CD8-positive, alpha-beta memory T cell (primary cell): ENCODE results near the gene CCDC181. TPM values are rescaled to one million over a fixed set of nuclear protein-coding genes. Genes with fewer than 3 reads are reported as not detected.
A peak's percentile ranks its signal among the peaks of the same experiment; 100 is the strongest.

Experiments used
- CTCF ChIA-PET: fragments of 350-600 bp; sonication (Branson Sonifier 250); formaldehyde crosslinking; loops from one replicate; lab custom pipeline; 2021; ENCODE audit warnings: antibody characterized with exemption; lab: Charles Lee
- POLR2A ChIA-PET: fragments of 350-600 bp; sonication (Branson Sonifier 250); formaldehyde crosslinking; loops from one replicate; lab custom pipeline; 2021; ENCODE audit warnings: antibody characterized with exemption; lab: Charles Lee
- DNase-seq, 5 donors: peaks; one replicate each; pipeline versions ENCODE4 v3.0.0 to v3.0.0-alpha.2; 2020 to 2022; ENCODE audit warnings: mixed read lengths in 1 of 5
- H3K27ac ChIP-seq: one replicate; pipeline ENCODE4 v1.7.0; 2013; ENCODE audit warnings: low read depth, mild to moderate bottlenecking, low read length, moderate library complexity
- H3K27me3 ChIP-seq: 2 replicates; pipeline ENCODE4 v1.7.0; 2013; ENCODE audit warnings: low read length, mild to moderate bottlenecking; ENCODE audit not compliant: insufficient read depth, poor library complexity, severe bottlenecking
- H3K36me3 ChIP-seq: 2 replicates; pipeline ENCODE4 v1.7.0; 2013; ENCODE audit warnings: mild to moderate bottlenecking, low read length, moderate library complexity; ENCODE audit not compliant: insufficient read depth
- H3K4me1 ChIP-seq: 2 replicates; pipeline ENCODE4 v1.7.0; 2013; ENCODE audit warnings: mild to moderate bottlenecking, low read length, moderate library complexity; ENCODE audit not compliant: insufficient read depth
- H3K4me3 ChIP-seq: 2 replicates; pipeline ENCODE4 v1.7.0; 2013; ENCODE audit warnings: mild to moderate bottlenecking, low read length
- H3K9me3 ChIP-seq: 2 replicates; pipeline ENCODE4 v1.7.0; 2013; ENCODE audit warnings: mild to moderate bottlenecking, low read length
- H3K27ac Mint-ChIP-seq, 8 donors: one replicate each; pipeline ENCODE4 v1.8.0; 2020 to 2021; ENCODE audit warnings: mixed read lengths in 8 of 8, mild to moderate bottlenecking in 6 of 8, inconsistent platforms in 3 of 8, moderate library complexity in 3 of 8
- H3K27me3 Mint-ChIP-seq, 2 donors: one replicate each; pipeline ENCODE4 v1.8.0; 2020 to 2021; ENCODE audit warnings: mixed read lengths in 2 of 2, mild to moderate bottlenecking in 1 of 2, moderate library complexity in 1 of 2
- H3K36me3 Mint-ChIP-seq, 3 donors: one replicate each; pipeline ENCODE4 v1.8.0; 2020 to 2021; ENCODE audit warnings: mixed read lengths in 3 of 3, inconsistent platforms in 1 of 3, mild to moderate bottlenecking in 1 of 3
- H3K4me1 Mint-ChIP-seq, 3 donors: one replicate each; pipeline ENCODE4 v1.8.0; 2020 to 2021; ENCODE audit warnings: mixed read lengths in 3 of 3, inconsistent platforms in 1 of 3, mild to moderate bottlenecking in 1 of 3
- H3K4me3 Mint-ChIP-seq, 7 donors: one replicate each; pipeline ENCODE4 v1.8.0; 2020 to 2021; ENCODE audit warnings: mixed read lengths in 7 of 7, mild to moderate bottlenecking in 6 of 7, moderate library complexity in 4 of 7, inconsistent platforms in 2 of 7
- H3K9me3 Mint-ChIP-seq, 5 donors: one replicate each; pipeline ENCODE4 v1.8.0; 2020 to 2022; ENCODE audit warnings: mixed read lengths in 5 of 5, mild to moderate bottlenecking in 3 of 5, moderate library complexity in 2 of 5, inconsistent platforms in 1 of 5
- polyA plus RNA-seq: library from polyadenylated mRNA; unstranded; fragments of 300-500 nt; fragmentation: Illumina TruSeq; gene quantifications from one replicate; pipeline ENCODE4 v1.2.3, GENCODE V29; 2021
- total RNA-seq, 2 experiments: library from RNA; stranded (reverse); gene quantifications; one replicate each; pipeline ENCODE4 v1.2.3, GENCODE V29; 2021

Gene CCDC181
- total and polyA plus RNA-seq, 3 experiments from 2014 or later = 0.24 to 0.26 TPM; not detected in 1

DNA sequence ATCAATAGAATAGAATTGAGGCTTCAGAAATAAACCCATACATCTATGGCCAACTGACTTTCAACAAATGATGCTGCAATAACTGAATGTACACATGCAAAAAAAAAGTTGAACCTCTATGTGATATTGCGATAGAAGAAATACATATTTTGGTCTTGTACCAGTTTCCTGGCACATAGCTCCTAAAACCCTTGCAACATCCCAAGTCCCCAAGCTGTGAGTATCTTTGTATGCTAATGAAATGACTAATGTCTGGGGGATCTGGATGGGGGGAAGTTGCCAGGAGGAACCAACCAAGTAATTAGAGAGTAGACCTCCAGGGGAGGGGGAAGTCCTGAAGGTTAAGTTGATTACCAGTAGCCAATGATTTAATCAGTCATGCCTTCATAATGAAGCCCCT lies 34.9 kb downstream of the CCDC181 start:
- Histone ChIP-seq H3K9me3 (no peaks in the 10 kb centered on the region), H3K36me3 (peaks cover 5% of the 10 kb centered on the region), H3K4me3 (no peak overlapping the region), H3K4me1 (no peaks in the 10 kb centered on the region), H3K27ac (no peak overlapping the region), H3K27me3 (no peaks in the 10 kb centered on the region)
- Mint-ChIP-seq H3K27me3 (no peaks in the 10 kb centered on the region), H3K9me3 (no peaks in the 10 kb centered on the region), H3K36me3 (peaks cover 42 to 82% (median 56%) of the 10 kb centered on the region in 3 donors), H3K27ac (peak overlapping the region in 1 of 8 donors; percentile 64), H3K4me1 (peaks cover 7 to 13% (median 7%) of the 10 kb centered on the region in 3 donors), H3K4me3 (no peak overlapping the region)
- DNase-seq = no peak
- POLR2A ChIA-PET = no interaction called here
- CTCF ChIA-PET = no interaction called here

DNA sequence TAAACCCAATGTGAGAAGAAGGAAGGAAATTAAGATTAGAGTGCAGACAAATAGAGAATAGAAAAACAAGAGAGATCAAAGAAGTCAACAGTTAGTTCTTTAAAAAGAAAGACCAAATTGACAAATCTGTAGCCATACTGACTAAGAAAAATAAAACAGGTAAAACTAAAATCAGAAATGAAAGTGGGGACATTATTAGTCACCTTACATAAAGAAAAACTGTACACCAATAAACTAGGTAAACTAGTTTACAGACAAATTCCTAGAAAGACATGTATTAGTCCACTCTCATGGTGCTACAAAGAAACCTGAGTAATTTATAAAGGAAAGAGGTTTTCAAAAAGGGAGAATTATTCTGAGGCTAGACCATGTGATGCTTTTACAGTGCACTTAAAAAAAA lies 37.0 kb downstream of the CCDC181 start:
- peaks cover 11% of the 10 kb centered on the region for H3K36me3 ChIP-seq
- no peaks in the 10 kb centered on the region for H3K27me3 ChIP-seq
- ChIA-PET POLR2A (no interaction called here), CTCF (no interaction called here)
- Mint-ChIP-seq H3K27ac (peak overlapping the region in 2 of 8 donors; percentile 64 to 75), H3K36me3 (peaks cover 44 to 73% (median 46%) of the 10 kb centered on the region in 3 donors), H3K9me3 (no peaks in the 10 kb centered on the region), H3K4me1 (peaks cover 7 to 13% (median 7%) of the 10 kb centered on the region in 3 donors), H3K27me3 (no peaks in the 10 kb centered on the region), H3K4me3 (no peak overlapping the region)
- H3K4me3 ChIP-seq = no peak overlapping the region
- DNase-seq = no peak
- H3K9me3 ChIP-seq = no peaks in the 10 kb centered on the region
- no peak overlapping the region for H3K27ac ChIP-seq
- H3K4me1 ChIP-seq = no peaks in the 10 kb centered on the region

DNA sequence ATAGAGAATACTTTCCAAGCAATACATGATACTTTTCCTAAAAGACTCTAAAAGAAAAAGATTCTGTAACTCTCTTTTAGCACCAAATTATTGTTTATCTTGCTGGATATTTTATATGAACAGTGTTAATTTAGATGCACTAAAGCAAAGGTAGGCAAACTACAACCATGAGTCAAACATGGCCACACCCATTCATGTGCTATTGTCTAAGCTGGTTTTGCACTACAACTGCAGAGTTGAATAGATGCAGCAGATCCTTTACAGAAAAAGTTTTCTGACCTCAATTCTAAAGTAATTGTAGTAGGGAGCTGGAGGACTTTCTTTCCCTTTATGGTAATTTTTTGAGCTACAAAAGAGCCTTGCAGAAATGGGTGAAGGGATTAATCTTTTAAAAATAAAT lies 39.9 kb downstream of the CCDC181 start:
- no peak overlapping the region for H3K27ac ChIP-seq
- peaks cover 38% of the 10 kb centered on the region for H3K36me3 ChIP-seq
- DNase-seq = no peak
- no peaks in the 10 kb centered on the region for H3K9me3 ChIP-seq
- H3K27me3 ChIP-seq = no peaks in the 10 kb centered on the region
- H3K4me3 ChIP-seq = no peak overlapping the region
- Mint-ChIP-seq H3K36me3 (peaks cover 28 to 49% (median 31%) of the 10 kb centered on the region in 3 donors), H3K9me3 (no peaks in the 10 kb centered on the region), H3K4me3 (no peak overlapping the region), H3K27ac (no peak overlapping the region), H3K4me1 (peaks cover 7 to 13% (median 7%) of the 10 kb centered on the region in 3 donors), H3K27me3 (no peaks in the 10 kb centered on the region)
- no peaks in the 10 kb centered on the region for H3K4me1 ChIP-seq
- ChIA-PET POLR2A (no interaction called here), CTCF (no interaction called here)

DNA sequence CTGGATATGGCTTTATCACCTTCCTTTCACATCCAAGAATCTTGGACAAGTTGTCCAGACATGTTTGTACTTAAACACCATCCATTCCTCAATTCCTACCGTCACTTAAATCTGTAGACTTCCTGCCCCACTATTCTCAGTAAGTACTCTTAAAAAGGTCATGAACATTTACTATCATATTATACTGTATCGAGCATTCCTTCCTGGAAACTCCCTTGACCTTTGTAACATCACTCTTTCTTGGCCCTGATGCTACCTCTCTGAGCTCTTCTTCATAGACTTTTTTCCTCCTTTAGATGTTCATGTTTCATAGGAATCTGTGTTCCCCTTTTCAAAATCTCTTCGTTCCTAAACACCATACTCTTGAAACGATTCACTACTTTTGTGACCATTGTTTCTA lies 43.8 kb downstream of the CCDC181 start:
- Histone ChIP-seq H3K27ac (no peak overlapping the region), H3K9me3 (no peaks in the 10 kb centered on the region), H3K27me3 (no peaks in the 10 kb centered on the region), H3K4me3 (no peak overlapping the region), H3K36me3 (peaks cover 46% of the 10 kb centered on the region), H3K4me1 (no peaks in the 10 kb centered on the region)
- H3K27ac Mint-ChIP-seq = no peak overlapping the region
- CTCF ChIA-PET = interaction anchor here (1.0 kb wide), 1 partner anchor 1041 kb away, joined by 3 read pairs; no protein-coding TSS in a partner anchor
- no peak for DNase-seq
- peaks cover 31 to 37% (median 34%) of the 10 kb centered on the region in 3 donors for H3K36me3 Mint-ChIP-seq
- no peak overlapping the region for H3K4me3 Mint-ChIP-seq
- H3K9me3 Mint-ChIP-seq = no peaks in the 10 kb centered on the region
- no peaks in the 10 kb centered on the region for H3K27me3 Mint-ChIP-seq
- peaks cover 0 to 4% (median 3%) of the 10 kb centered on the region in 3 donors for H3K4me1 Mint-ChIP-seq
- POLR2A ChIA-PET = no interaction called here

DNA sequence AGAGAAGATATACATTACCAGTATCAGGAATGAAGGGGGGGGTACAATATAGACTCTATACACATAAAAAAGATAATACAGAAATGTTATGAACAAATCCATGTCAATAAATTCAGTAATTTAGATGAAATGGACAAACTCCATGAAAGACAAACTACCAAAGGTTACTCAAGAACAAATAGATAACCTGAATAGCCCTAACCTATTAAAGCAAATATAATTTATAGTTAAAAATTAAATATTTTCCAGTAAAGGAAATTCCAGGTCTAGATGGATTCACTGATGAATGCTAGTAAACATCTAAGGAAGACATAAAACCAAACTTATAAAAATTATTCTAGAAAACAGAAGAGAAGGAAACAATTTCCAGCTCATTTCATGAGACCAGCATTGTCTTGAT lies 46.1 kb downstream of the CCDC181 start:
- H3K27ac Mint-ChIP-seq = no peak overlapping the region
- H3K4me3 Mint-ChIP-seq = no peak overlapping the region
- CTCF ChIA-PET = no interaction called here
- Histone ChIP-seq H3K27me3 (no peaks in the 10 kb centered on the region), H3K36me3 (peaks cover 50% of the 10 kb centered on the region), H3K4me3 (no peak overlapping the region), H3K4me1 (no peaks in the 10 kb centered on the region), H3K9me3 (no peaks in the 10 kb centered on the region), H3K27ac (no peak overlapping the region)
- POLR2A ChIA-PET = no interaction called here
- DNase-seq = no peak
- H3K9me3 Mint-ChIP-seq = no peaks in the 10 kb centered on the region
- peaks cover 0 to 12% (median 3%) of the 10 kb centered on the region in 3 donors for H3K4me1 Mint-ChIP-seq
- H3K36me3 Mint-ChIP-seq = peaks cover 30 to 45% (median 30%) of the 10 kb centered on the region in 3 donors
- H3K27me3 Mint-ChIP-seq = no peaks in the 10 kb centered on the region

DNA sequence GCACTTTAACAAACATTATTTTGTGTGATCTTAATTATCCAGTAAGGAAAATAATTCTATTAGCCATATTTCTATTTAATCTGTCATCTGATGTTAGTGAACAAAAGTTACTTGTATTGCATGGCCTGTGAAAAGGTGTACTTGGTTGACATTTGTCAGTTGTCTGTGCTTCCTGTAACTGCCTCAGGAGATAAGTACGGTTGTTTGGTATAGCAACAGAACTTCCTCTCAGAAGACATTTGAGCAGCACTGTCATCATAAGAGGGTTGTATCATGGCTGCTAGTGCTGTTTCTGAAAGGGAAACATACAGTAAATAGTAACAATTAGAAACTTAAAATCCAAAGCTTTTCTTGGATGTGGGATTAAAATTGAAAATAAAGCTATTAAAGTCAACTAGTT lies 55.9 kb downstream of the CCDC181 start:
- Histone ChIP-seq H3K4me3 (no peak overlapping the region), H3K36me3 (peaks cover 3% of the 10 kb centered on the region), H3K9me3 (no peaks in the 10 kb centered on the region), H3K4me1 (peaks cover 22% of the 10 kb centered on the region), H3K27ac (no peak overlapping the region), H3K27me3 (no peaks in the 10 kb centered on the region)
- DNase-seq = no peak
- peak overlapping the region in 2 of 7 donors; percentile 17 to 56 for H3K4me3 Mint-ChIP-seq
- no peaks in the 10 kb centered on the region for H3K27me3 Mint-ChIP-seq
- ChIA-PET CTCF (no interaction called here), POLR2A (no interaction called here)
- H3K27ac Mint-ChIP-seq = peak overlapping the region in 2 of 8 donors; percentile 27 to 76
- H3K36me3 Mint-ChIP-seq = peaks cover 10 to 45% (median 14%) of the 10 kb centered on the region in 3 donors
- peaks cover 26 to 48% (median 29%) of the 10 kb centered on the region in 3 donors for H3K4me1 Mint-ChIP-seq
- H3K9me3 Mint-ChIP-seq = no peaks in the 10 kb centered on the region

DNA sequence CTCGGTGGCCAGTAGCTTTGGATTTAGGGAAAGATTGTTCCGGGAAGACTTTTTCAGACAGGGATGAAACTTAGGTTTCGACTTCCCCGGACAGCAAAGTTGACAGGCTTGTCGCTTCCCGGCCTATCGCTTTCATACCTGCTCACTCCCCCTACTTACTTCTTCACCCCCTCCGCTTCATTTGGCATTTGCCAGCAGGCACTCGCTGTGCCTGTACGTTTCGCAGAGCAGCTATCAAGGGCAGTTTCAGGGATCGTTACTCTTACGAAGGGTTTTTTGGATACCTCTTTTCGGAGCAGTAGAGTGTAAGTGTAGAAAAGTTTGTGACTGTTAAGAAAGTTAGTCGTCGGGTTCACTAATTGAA lies 58.9 kb downstream of the CCDC181 start:
- no peaks in the 10 kb centered on the region for H3K27me3 ChIP-seq
- peak overlapping the region; percentile 93 for H3K4me3 ChIP-seq
- peak; percentile 2 to 57 (median 15) for DNase-seq
- no peaks in the 10 kb centered on the region for H3K9me3 ChIP-seq
- peaks cover 0 to 3% (median 0%) of the 10 kb centered on the region in 5 donors for H3K9me3 Mint-ChIP-seq
- no peaks in the 10 kb centered on the region for H3K27me3 Mint-ChIP-seq
- POLR2A ChIA-PET = interaction anchor here (1.1 kb wide), 1 partner anchor 426 kb away, joined by 5 read pairs; the partner anchor contains the start of gene METTL18
- H3K4me3 Mint-ChIP-seq = no peak overlapping the region
- peaks cover 38 to 52% (median 41%) of the 10 kb centered on the region in 3 donors for H3K4me1 Mint-ChIP-seq
- peaks cover 10 to 34% (median 16%) of the 10 kb centered on the region in 3 donors for H3K36me3 Mint-ChIP-seq
- no peak overlapping the region for H3K27ac Mint-ChIP-seq
- H3K4me1 ChIP-seq = peaks cover 22% of the 10 kb centered on the region
- H3K36me3 ChIP-seq = peaks cover 3% of the 10 kb centered on the region
- H3K27ac ChIP-seq = peak overlapping the region; percentile 92
- CTCF ChIA-PET = interaction anchor here (0.9 to 3.0 kb wide), 4 partner anchors 20 to 1133 kb away, joined by 3 to 14 read pairs (median 4); no protein-coding TSS in a partner anchor

DNA sequence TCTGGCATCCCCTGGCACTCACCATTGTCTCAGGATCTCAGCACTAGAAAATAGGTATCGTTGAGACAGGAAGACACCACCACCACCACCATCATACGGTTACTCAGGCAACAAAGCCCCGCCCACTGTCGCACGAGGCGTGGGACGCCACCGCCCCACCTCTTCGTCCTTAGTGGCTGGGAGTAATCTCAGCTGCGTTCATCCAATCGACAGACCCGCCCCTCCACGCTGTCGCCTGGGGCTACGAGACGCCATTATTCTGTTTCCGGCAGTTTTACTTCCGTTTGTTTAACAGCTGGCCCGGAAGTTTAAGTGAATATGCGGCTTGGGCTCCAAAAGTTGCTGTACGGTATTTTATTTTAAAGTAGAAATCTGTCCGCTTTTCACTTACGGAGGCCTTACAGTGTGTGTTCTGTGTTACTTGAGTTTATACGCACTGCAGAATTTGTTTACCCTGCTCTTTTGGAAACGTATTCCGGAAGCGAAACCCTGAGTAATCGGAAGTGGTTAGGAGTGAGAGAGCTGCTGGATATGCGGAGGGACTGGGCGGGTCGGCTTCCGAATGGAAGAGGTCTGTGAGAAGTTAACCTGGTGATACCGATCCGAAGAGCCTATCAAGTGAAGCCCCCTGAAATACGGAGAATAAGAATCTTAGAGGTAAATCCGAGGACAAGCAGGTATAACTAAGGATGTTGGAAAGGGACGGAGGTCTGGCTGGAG lies 59.4 kb downstream of the CCDC181 start, which contains the start of the genes BLZF1 and NME7:
Gene BLZF1, plus strand, starts transcription at position 510 of the 720 bp plus-strand sequence. CDS start 1,328 bp downstream, outside the sequence.
Gene NME7, minus strand, starts transcription at position 112 of the 720 bp plus-strand sequence. Its CDS starts 87 bp downstream, at position 25.
- CTCF ChIA-PET = interaction anchor here (0.9 to 3.0 kb wide), 4 partner anchors 19 to 1132 kb away, joined by 3 to 14 read pairs (median 4); no protein-coding TSS in a partner anchor
- Histone ChIP-seq H3K9me3 (no peaks in the 10 kb centered on the region), H3K36me3 (peaks cover 3% of the 10 kb centered on the region), H3K4me1 (peaks cover 22% of the 10 kb centered on the region), H3K4me3 (peak within 1 kb of the TSS; percentile 93), H3K27ac (peak within 1 kb of the TSS; percentile 92), H3K27me3 (no peaks in the 10 kb centered on the region)
- Mint-ChIP-seq H3K27ac (peak within 1 kb of the TSS in 2 of 8 donors; percentile 25 to 77), H3K4me1 (peaks cover 39 to 52% (median 40%) of the 10 kb centered on the region in 3 donors), H3K27me3 (no peaks in the 10 kb centered on the region), H3K36me3 (peaks cover 10 to 28% (median 13%) of the 10 kb centered on the region in 3 donors), H3K4me3 (peak within 1 kb of the TSS in 1 of 7 donors; percentile 47), H3K9me3 (peaks cover 0 to 3% (median 0%) of the 10 kb centered on the region in 5 donors)
- POLR2A ChIA-PET = interaction anchor here (0.6 to 1.1 kb wide), 4 partner anchors 60 to 1432 kb away, joined by 3 to 5 read pairs (median 3); partner anchors contain the start of gene METTL18
- peak; percentile 96 to 99 (median 98) for DNase-seq
